Stimulated activated CD4-positive, alpha-beta T cell treated with anti-CD3 and anti-CD28 coated beads, Interleukin-4, amount 100 ng/mL, for 4 hours (primary cell): Measurements from ENCODE around the gene HOXA11.

Experiments used
- DNase-seq, 2 experiments: peaks; one replicate each; pipeline ENCODE4 v3.0.0-alpha.2; 2020

Gene HOXA11

GRCh38 chr7:27167916-27168264, 17.1 kb downstream of the HOXA11 start:
- DNase-seq: no peak

- no peak for DNase-seq
These were observed 18.2 kb downstream of the HOXA11 start for GRCh38 chr7:27166531-27167505.

- no peak for DNase-seq
These were observed 19.0 kb downstream of the HOXA11 start for GRCh38 chr7:27165996-27166530.

GRCh38 chr7:27165089-27165995, 19.7 kb downstream of the HOXA11 start, which contains the start of gene HOXA9:
TSS of gene HOXA9 (minus strand) at chr7:27165537. CDS start at chr7:27165457, 80 bp downstream.
- no peak for DNase-seq

GRCh38 chr7:27164367-27165088, 20.5 kb downstream of the HOXA11 start:
- no peak for DNase-seq

GRCh38 chr7:27164045-27164366, 21.0 kb downstream of the HOXA11 start:
- DNase-seq: no peak

- DNase-seq: no peak
These were observed 21.6 kb downstream of the HOXA11 start for GRCh38 chr7:27163288-27164044.

GRCh38 chr7:27162561-27163287, 22.3 kb downstream of the HOXA11 start:
- no peak for DNase-seq

GRCh38 chr7:27161721-27162560, 23.1 kb downstream of the HOXA11 start:
- no peak for DNase-seq

- no peak for DNase-seq
These were observed 23.8 kb downstream of the HOXA11 start for GRCh38 chr7:27161214-27161720.

- peak; percentile 80 to 87 for DNase-seq
These were observed 24.4 kb downstream of the HOXA11 start for GRCh38 chr7:27160546-27161213.

GRCh38 chr7:27160145-27160545, 24.9 kb downstream of the HOXA11 start:
- no peak for DNase-seq

GRCh38 chr7:27159266-27160144, 25.5 kb downstream of the HOXA11 start:
- DNase-seq: no peak

GRCh38 chr7:27158436-27159265, 26.4 kb downstream of the HOXA11 start:
- no peak for DNase-seq

- no peak for DNase-seq
These were observed 27.2 kb downstream of the HOXA11 start for GRCh38 chr7:27157702-27158431.

GRCh38 chr7:27156916-27157701, 27.9 kb downstream of the HOXA11 start:
- DNase-seq: no peak
